Esophagus muscularis mucosa (tissue), 4 donors: ENCODE results near the gene ZNF292. TPM values are rescaled to one million over a fixed set of nuclear protein-coding genes. Genes with fewer than 3 reads are reported as not detected.

Experiments
- DNase-seq: peaks from one replicate; pipeline ENCODE4 v3.0.0-alpha.2; 2017; ENCODE audit errors: extremely low spot score
- H3K27ac ChIP-seq, 4 donors: fragments of 200-600 bp; sonication (generic); replicated peaks in 1 of 4; 1 replicate in 3 of 4; 2 replicates in 1 of 4; pipeline ENCODE4 v1.5.1; 2016 to 2019; ENCODE audit warnings: mild to moderate bottlenecking in 1 of 4
- H3K27me3 ChIP-seq, 4 donors: fragments of 200-600 bp; sonication (generic); one replicate each; pipeline versions ENCODE4 v1.5.1 to v1.6.0; 2016 to 2019
- H3K36me3 ChIP-seq, 4 donors: fragments of 200-600 bp; sonication (generic); one replicate each; pipeline ENCODE4 v1.5.1; 2016 to 2019
- H3K4me1 ChIP-seq, 4 donors: fragments of 200-600 bp; sonication (generic); one replicate each; pipeline ENCODE4 v1.5.1; 2016 to 2019
- H3K4me3 ChIP-seq, 4 donors: fragments of 200-600 bp; sonication (generic); 1 replicate in 2 of 4; 2 replicates in 2 of 4; pipeline ENCODE4 v1.5.1; 2016 to 2019; ENCODE audit warnings: mild to moderate bottlenecking in 4 of 4, moderate library complexity in 1 of 4
- H3K9me3 ChIP-seq, 4 donors: fragments of 200-600 bp; sonication (generic); 1 replicate in 3 of 4; 2 replicates in 1 of 4; pipeline ENCODE4 v1.5.1; 2016 to 2019
- CTCF ChIP-seq, 3 experiments: fragments of 200-600 bp in 2 of 3; fragments of 450-650 bp in 1 of 3; sonication (generic) in 2 of 3; IDR thresholded peaks; one replicate each; pipeline ENCODE4 v1.5.1; 2017 to 2019; ENCODE audit warnings: antibody characterized with exemption in 3 of 3, mild to moderate bottlenecking in 2 of 3, moderate library complexity in 1 of 3
- EP300 ChIP-seq: sonication (generic); formaldehyde crosslinking; IDR thresholded peaks from one replicate; pipeline ENCODE4 v1.6.1; 2017; ENCODE audit warnings: antibody characterized with exemption
- POLR2A ChIP-seq: fragments of 450-650 bp; IDR thresholded peaks from one replicate; pipeline ENCODE4 v1.6.1; 2017; ENCODE audit warnings: antibody characterized with exemption, moderate library complexity, mild to moderate bottlenecking, low read depth
- POLR2AphosphoS5 ChIP-seq, 2 donors: sonication (generic); formaldehyde crosslinking; IDR thresholded peaks; one replicate each; pipeline ENCODE4 v1.6.1; 2017; ENCODE audit warnings: antibody characterized with exemption in 2 of 2
- WGBS: methylation state at CpG from one replicate; pipeline ENCODE4 v1.1.5; 2018; 5-methylcytosine and 5-hydroxymethylcytosine counted together
- intact Hi-C: fragments of 100-400 bp; cut with DNase I; formaldehyde crosslinking; loops from one replicate; pipeline ENCODE4 v1.15.1; 2023
- total RNA-seq, 4 donors: library from RNA; depleted of rRNA; stranded (reverse); fragments of >200 nt; gene quantifications; one replicate each; pipeline versions ENCODE4 v1.1.0 to v1.2.1, GENCODE V29; 2016

The ZNF292 gene
- total RNA-seq, 4 donors from 2014 or later: 28.3 to 44.9 (median 32.2) TPM

GRCh38 chr6:87151471-87151780, 3.9 kb upstream of the ZNF292 start:
- DNase-seq: no peak
- H3K4me1 ChIP-seq: peaks cover 18 to 40% (median 37%) of the 10 kb centered on the region in 4 donors
- H3K9me3 ChIP-seq: no peaks in the 10 kb centered on the region
- H3K4me3 ChIP-seq: peak overlapping the region; percentile 58 to 69 (median 66)
- H3K27me3 ChIP-seq: no peaks in the 10 kb centered on the region
- intact Hi-C loops: loop anchor here (10.0 kb wide), 1 partner anchor 323 kb away; the partner anchor contains the start of gene SLC35A1
- TF ChIP-seq CTCF (IDR thresholded peaks at IDR 0.05): no peak
- TF ChIP-seq EP300: no peak
- TF ChIP-seq POLR2AphosphoS5 (IDR thresholded peaks at IDR 0.05): no peak
- no peak for TF ChIP-seq POLR2A
- 27% methylated on average over 4 of the region's 4 CpGs for WGBS
- no peaks in the 10 kb centered on the region for H3K36me3 ChIP-seq
- H3K27ac ChIP-seq: peak overlapping the region; percentile 93 to 99 (median 94)

- H3K36me3 ChIP-seq: no peaks in the 10 kb centered on the region
- no peak for DNase-seq
- no peaks in the 10 kb centered on the region for H3K27me3 ChIP-seq
- H3K4me1 ChIP-seq: peaks cover 20 to 45% (median 42%) of the 10 kb centered on the region in 4 donors
- H3K4me3 ChIP-seq: peak overlapping the region; percentile 58 to 69 (median 66)
- peak overlapping the region; percentile 93 to 99 (median 94) for H3K27ac ChIP-seq
- intact Hi-C loops: loop anchor here (10.0 kb wide), 1 partner anchor 323 kb away; the partner anchor contains the start of gene SLC35A1
- no peaks in the 10 kb centered on the region for H3K9me3 ChIP-seq
- no CpG with 5 or more reads among the region's 71 CpGs for WGBS
- TF ChIP-seq CTCF (IDR thresholded peaks at IDR 0.05) (no peak), EP300 (no peak), POLR2A (no peak), POLR2AphosphoS5 (IDR thresholded peaks at IDR 0.05) (peak; percentile 43 to 53)
These were observed 3.4 kb upstream of the ZNF292 start for GRCh38 chr6:87151781-87152525.

GRCh38 chr6:87152526-87152955, 2.8 kb upstream of the ZNF292 start:
- no peak for TF ChIP-seq EP300
- no peak for TF ChIP-seq CTCF (IDR thresholded peaks at IDR 0.05)
- TF ChIP-seq POLR2AphosphoS5 (IDR thresholded peaks at IDR 0.05): no peak
- no peak for TF ChIP-seq POLR2A
- Histone ChIP-seq H3K4me3 (peak overlapping the region; percentile 58 to 69 (median 66)), H3K36me3 (no peaks in the 10 kb centered on the region), H3K27me3 (no peaks in the 10 kb centered on the region), H3K9me3 (no peaks in the 10 kb centered on the region), H3K4me1 (peaks cover 26 to 51% (median 48%) of the 10 kb centered on the region in 4 donors), H3K27ac (peak overlapping the region; percentile 93 to 99 (median 94))
- 16% methylated on average over 14 of the region's 22 CpGs for WGBS
- DNase-seq: no peak
- intact Hi-C loops: loop anchor here (10.0 kb wide), 1 partner anchor 322 kb away; the partner anchor contains the start of gene SLC35A1

- Histone ChIP-seq H3K27me3 (no peaks in the 10 kb centered on the region), H3K4me1 (peaks cover 30 to 71% (median 63%) of the 10 kb centered on the region in 4 donors), H3K27ac (peak overlapping the region; percentile 93 to 99 (median 94)), H3K4me3 (peak overlapping the region; percentile 86 to 100 (median 92)), H3K9me3 (no peaks in the 10 kb centered on the region), H3K36me3 (no peaks in the 10 kb centered on the region)
- TF ChIP-seq CTCF (IDR thresholded peaks at IDR 0.05) (no peak), POLR2A (no peak), POLR2AphosphoS5 (IDR thresholded peaks at IDR 0.05) (no peak), EP300 (no peak)
- WGBS: under 1% methylated on average over 6 of the region's 6 CpGs
- intact Hi-C loops: loop anchor here (10.0 kb wide), 1 partner anchor 320 kb away; the partner anchor contains the start of gene SLC35A1
- no peak for DNase-seq
These were observed 748 bp upstream of the ZNF292 start for GRCh38 chr6:87154641-87154992.
